MG63 (cell line): ENCODE results near the gene OXSR1. TPM values are rescaled to one million over a fixed set of nuclear protein-coding genes. Genes with fewer than 3 reads are reported as not detected.
"Not testable (repeated sequence)": the region's sequence is repeated elsewhere in the genome, so short reads cannot be mapped to it uniquely, and the experiment has no call there.

Experiments
- DNase-seq: peaks from one replicate; pipeline ENCODE4 v3.0.0-alpha.2; 2020
- H3K27me3 ChIP-seq: fragments of 250-450 bp; sonication (Bioruptor Pico); 2 replicates; pipeline ENCODE4 v1.5.1; 2020; ENCODE audit warnings: mild to moderate bottlenecking, moderate library complexity
- H3K36me3 ChIP-seq: fragments of 250-450 bp; sonication (Bioruptor Pico); 2 replicates; pipeline ENCODE4 v1.5.1; 2020; ENCODE audit warnings: mild to moderate bottlenecking, moderate library complexity
- H3K4me3 ChIP-seq: fragments of 250-450 bp; sonication (Bioruptor Pico); 2 replicates; pipeline ENCODE4 v1.5.1; 2020; ENCODE audit warnings: mild to moderate bottlenecking, moderate library complexity
- H3K9me3 ChIP-seq: fragments of 250-450 bp; sonication (Bioruptor Pico); 2 replicates; pipeline ENCODE4 v1.5.1; 2020; ENCODE audit warnings: mild to moderate bottlenecking, moderate library complexity
- total RNA-seq: library from RNA; depleted of rRNA; stranded (reverse); fragments of >200 nt; shearing (Covaris generic); gene quantifications from 2 replicates; pipeline ENCODE4 v1.2.3, GENCODE V29; 2014; ENCODE audit warnings: low replicate concordance

The OXSR1 gene
- total RNA-seq, 1 experiment from 2014 or later: 20.3 TPM

- Histone ChIP-seq H3K36me3 (no peaks in the 10 kb centered on the region; the same call in 1 of the 2 replicates), H3K4me3 (no peak overlapping the region), H3K27me3 (no peaks in the 10 kb centered on the region), H3K9me3 (no peaks in the 10 kb centered on the region)
- no peak for DNase-seq
Measured at GRCh38 chr3:38170722-38171121, 5.4 kb downstream of the OXSR1 start.

GRCh38 chr3:38171622-38172021 lies 6.3 kb downstream of the OXSR1 start:
- no peak for DNase-seq
- no peaks in the 10 kb centered on the region; the same call in 1 of the 2 replicates for H3K36me3 ChIP-seq
- no peaks in the 10 kb centered on the region for H3K9me3 ChIP-seq
- H3K27me3 ChIP-seq: no peaks in the 10 kb centered on the region
- H3K4me3 ChIP-seq: no peak overlapping the region

- no peaks in the 10 kb centered on the region for H3K27me3 ChIP-seq
- DNase-seq: no peak
- H3K4me3 ChIP-seq: no peak overlapping the region
- no peaks in the 10 kb centered on the region; the same call in 1 of the 2 replicates for H3K36me3 ChIP-seq
- no peaks in the 10 kb centered on the region for H3K9me3 ChIP-seq
Measured at GRCh38 chr3:38173834-38174418, 8.6 kb downstream of the OXSR1 start.

GRCh38 chr3:38177181-38177580 lies 11.8 kb downstream of the OXSR1 start:
- Histone ChIP-seq H3K4me3 (no peak overlapping the region), H3K9me3 (no peaks in the 10 kb centered on the region), H3K36me3 (no peaks in the 10 kb centered on the region; the same call in 1 of the 2 replicates), H3K27me3 (no peaks in the 10 kb centered on the region)
- no peak for DNase-seq

GRCh38 chr3:38186781-38187180 lies 21.4 kb downstream of the OXSR1 start:
- peaks cover 40% of the 10 kb centered on the region for H3K36me3 ChIP-seq
- DNase-seq: no peak
- no peak overlapping the region for H3K4me3 ChIP-seq
- peaks cover 4% of the 10 kb centered on the region; the same call in 1 of the 2 replicates for H3K9me3 ChIP-seq
- H3K27me3 ChIP-seq: no peaks in the 10 kb centered on the region

GRCh38 chr3:38190481-38190881 lies 25.1 kb downstream of the OXSR1 start:
- DNase-seq: no peak
- Histone ChIP-seq H3K4me3 (no peak overlapping the region), H3K9me3 (peaks cover 4% of the 10 kb centered on the region; the same call in 1 of the 2 replicates), H3K27me3 (no peaks in the 10 kb centered on the region), H3K36me3 (peaks cover 26% of the 10 kb centered on the region)

- not testable (repeated sequence) for H3K4me3 ChIP-seq, DNase-seq
Measured at GRCh38 chr3:38202931-38203330, 37.6 kb downstream of the OXSR1 start.

GRCh38 chr3:38203690-38204089 lies 38.4 kb downstream of the OXSR1 start:
- Histone ChIP-seq H3K9me3 (no peaks in the 10 kb centered on the region), H3K4me3 (no peak overlapping the region), H3K36me3 (peaks cover 5% of the 10 kb centered on the region), H3K27me3 (no peaks in the 10 kb centered on the region)
- no peak for DNase-seq

More at GRCh38 chr3:38202931-38203330, 37.6 kb downstream of the OXSR1 start:
- not testable (repeated sequence) for H3K27me3 ChIP-seq, H3K36me3 ChIP-seq, H3K9me3 ChIP-seq

- Histone ChIP-seq H3K27me3 (no peaks in the 10 kb centered on the region), H3K4me3 (no peak overlapping the region), H3K36me3 (peaks cover 3% of the 10 kb centered on the region; the same call in 1 of the 2 replicates), H3K9me3 (no peaks in the 10 kb centered on the region)
- DNase-seq: no peak
Measured at GRCh38 chr3:38204599-38205471, 39.5 kb downstream of the OXSR1 start.

- no peak for DNase-seq
- no peaks in the 10 kb centered on the region for H3K9me3 ChIP-seq
- H3K36me3 ChIP-seq: peaks cover 3% of the 10 kb centered on the region; the same call in 1 of the 2 replicates
- no peak overlapping the region for H3K4me3 ChIP-seq
- H3K27me3 ChIP-seq: no peaks in the 10 kb centered on the region
Measured at GRCh38 chr3:38205472-38205805, 40.1 kb downstream of the OXSR1 start.

- H3K27me3 ChIP-seq: no peaks in the 10 kb centered on the region
- no peaks in the 10 kb centered on the region for H3K9me3 ChIP-seq
- no peak for DNase-seq
- no peak overlapping the region for H3K4me3 ChIP-seq
- peaks cover 3% of the 10 kb centered on the region; the same call in 1 of the 2 replicates for H3K36me3 ChIP-seq
Measured at GRCh38 chr3:38207254-38208003, 42.1 kb downstream of the OXSR1 start.

- Histone ChIP-seq H3K4me3 (no peak overlapping the region), H3K9me3 (no peaks in the 10 kb centered on the region)
- DNase-seq: no peak
Measured at GRCh38 chr3:38210141-38210757, 44.9 kb downstream of the OXSR1 start.

GRCh38 chr3:38212141-38212540 lies 46.8 kb downstream of the OXSR1 start:
- H3K27me3 ChIP-seq: no peaks in the 10 kb centered on the region
- no peaks in the 10 kb centered on the region for H3K9me3 ChIP-seq
- no peak overlapping the region for H3K4me3 ChIP-seq
- peaks cover 4% of the 10 kb centered on the region; the same call in 1 of the 2 replicates for H3K36me3 ChIP-seq
- DNase-seq: no peak

More at GRCh38 chr3:38210141-38210757, 44.9 kb downstream of the OXSR1 start:
- Histone ChIP-seq H3K27me3 (no peaks in the 10 kb centered on the region), H3K36me3 (peaks cover 3% of the 10 kb centered on the region; the same call in 1 of the 2 replicates)

GRCh38 chr3:38214560-38214959 lies 49.2 kb downstream of the OXSR1 start:
- DNase-seq: no peak
- Histone ChIP-seq H3K27me3 (no peaks in the 10 kb centered on the region), H3K9me3 (no peaks in the 10 kb centered on the region), H3K36me3 (0 out of 2 replicates have a peak, but pooled peaks cover 3% of the 10 kb centered on the region), H3K4me3 (no peak overlapping the region)

- no peak for DNase-seq
- Histone ChIP-seq H3K4me3 (no peak overlapping the region), H3K9me3 (no peaks in the 10 kb centered on the region), H3K36me3 (peaks cover 15% of the 10 kb centered on the region), H3K27me3 (no peaks in the 10 kb centered on the region)
Measured at GRCh38 chr3:38219609-38220197, 54.4 kb downstream of the OXSR1 start.

GRCh38 chr3:38221005-38221404 lies 55.7 kb downstream of the OXSR1 start:
- peaks cover 15% of the 10 kb centered on the region for H3K36me3 ChIP-seq
- DNase-seq: no peak
- no peak overlapping the region for H3K4me3 ChIP-seq
- H3K9me3 ChIP-seq: no peaks in the 10 kb centered on the region
- H3K27me3 ChIP-seq: no peaks in the 10 kb centered on the region
